CD4-positive, alpha-beta T cell treated with Interleukin-12 subunit alpha and Interleukin-12 subunit beta, for 1 hour (primary cell): ENCODE results near the gene TMEM202.
"Not testable (repeated sequence)": the region's sequence is repeated elsewhere in the genome, so short reads cannot be mapped to it uniquely, and the experiment has no call there.

Source experiments
- DNase-seq: peaks from one replicate; pipeline ENCODE4 v3.0.0-alpha.2; 2020

The TMEM202 gene

GRCh38 chr15:72397796-72398588 lies at the start of gene TMEM202:
TMEM202 (plus strand) TSS chr15:72398305; CDS start chr15:72398327, 22 bp downstream.
- DNase-seq = no peak

GRCh38 chr15:72353266-72353665 lies 44.8 kb upstream of the TMEM202 start:
- DNase-seq = no peak

- no peak for DNase-seq
Measured at GRCh38 chr15:72354496-72354895, 43.6 kb upstream of the TMEM202 start.

GRCh38 chr15:72358121-72358520 lies 40.0 kb upstream of the TMEM202 start:
- DNase-seq = no peak

GRCh38 chr15:72358650-72359171 lies 39.4 kb upstream of the TMEM202 start:
- DNase-seq = no peak

GRCh38 chr15:72361176-72361575 lies 36.9 kb upstream of the TMEM202 start:
- DNase-seq = no peak

GRCh38 chr15:72365844-72366243 lies 32.3 kb upstream of the TMEM202 start:
- DNase-seq = peak; percentile 23

- no peak for DNase-seq
Measured at GRCh38 chr15:72368325-72368724, 29.8 kb upstream of the TMEM202 start.

- DNase-seq = no peak
Measured at GRCh38 chr15:72368899-72369298, 29.2 kb upstream of the TMEM202 start.

- DNase-seq = no peak
Measured at GRCh38 chr15:72369964-72370363, 28.1 kb upstream of the TMEM202 start.

GRCh38 chr15:72372361-72372760 lies 25.7 kb upstream of the TMEM202 start:
- no peak for DNase-seq

- DNase-seq = no peak
Measured at GRCh38 chr15:72375501-72375845, 22.6 kb upstream of the TMEM202 start.

GRCh38 chr15:72375846-72376581 lies 22.1 kb upstream of the TMEM202 start, which contains the start of gene HEXA:
HEXA (minus strand) TSS chr15:72376014; CDS start chr15:72375972, 42 bp downstream.
- peak; percentile 95 for DNase-seq

- DNase-seq = no peak
Measured at GRCh38 chr15:72377331-72377730, 20.8 kb upstream of the TMEM202 start.

GRCh38 chr15:72379106-72379505 lies 19.0 kb upstream of the TMEM202 start:
- not testable (repeated sequence) for DNase-seq

GRCh38 chr15:72379856-72380430 lies 18.2 kb upstream of the TMEM202 start:
- no peak for DNase-seq

- DNase-seq = no peak
Measured at GRCh38 chr15:72380743-72381142, 17.4 kb upstream of the TMEM202 start.

GRCh38 chr15:72382146-72382545 lies 16.0 kb upstream of the TMEM202 start:
- no peak for DNase-seq

GRCh38 chr15:72387741-72388140 lies 10.4 kb upstream of the TMEM202 start:
- DNase-seq = no peak

- DNase-seq = no peak
Measured at GRCh38 chr15:72389231-72389630, 8.9 kb upstream of the TMEM202 start.

- not testable (repeated sequence) for DNase-seq
Measured at GRCh38 chr15:72396331-72396730, 1.8 kb upstream of the TMEM202 start.

- no peak for DNase-seq
Measured at GRCh38 chr15:72398648-72399047, 543 bp downstream of the TMEM202 start.

- no peak for DNase-seq
Measured at GRCh38 chr15:72402726-72403125, 4.6 kb downstream of the TMEM202 start.

GRCh38 chr15:72404356-72404755 lies 6.3 kb downstream of the TMEM202 start:
- DNase-seq = no peak
